Measurements from ENCODE around the gene LRP3.

- no peak for TF ChIP-seq CTCF (IDR thresholded peaks at IDR 0.05; ENCODE audit: low read length)
- no peak for TF ChIP-seq EZH2 (optimal IDR thresholded peaks at IDR 0.05; ENCODE audit: low read depth, low read length)
Observed at GRCh38 chr19:33191501-33191900, 2.6 kb upstream of the LRP3 start.

Measured in MM.1S (cell line).